ENCODE measurements around the gene RFC2.
"Not testable (repeated sequence)": the region's sequence is repeated elsewhere in the genome, so short reads cannot be mapped to it uniquely, and the experiment has no call there.

Gene RFC2

GRCh38 chr7:74246497-74246896, 7.7 kb downstream of the RFC2 start:
- DNase-seq: no peak

GRCh38 chr7:74242122-74242443, 12.1 kb downstream of the RFC2 start:
- no peak for DNase-seq

GRCh38 chr7:74240482-74240881, 13.7 kb downstream of the RFC2 start:
- no peak for DNase-seq

- no peak for DNase-seq
Observed at GRCh38 chr7:74236284-74236683, 17.9 kb downstream of the RFC2 start.

- no peak for DNase-seq
Observed at GRCh38 chr7:74235518-74236268, 18.5 kb downstream of the RFC2 start.

GRCh38 chr7:74233655-74234285, 20.4 kb downstream of the RFC2 start:
- no peak for DNase-seq

GRCh38 chr7:74231232-74231590, 23.0 kb downstream of the RFC2 start:
- no peak for DNase-seq

GRCh38 chr7:74230446-74231231, 23.6 kb downstream of the RFC2 start:
- DNase-seq: no peak

- no peak for DNase-seq
Observed at GRCh38 chr7:74228951-74229900, 25.0 kb downstream of the RFC2 start.

GRCh38 chr7:74226633-74227032, 27.6 kb downstream of the RFC2 start:
- no peak for DNase-seq

GRCh38 chr7:74225400-74225799, 28.8 kb downstream of the RFC2 start:
- DNase-seq: no peak

GRCh38 chr7:74224907-74225306, 29.3 kb downstream of the RFC2 start:
- DNase-seq: not testable (repeated sequence)

GRCh38 chr7:74224511-74224832, 29.7 kb downstream of the RFC2 start:
- DNase-seq: no peak

- DNase-seq: no peak
Observed at GRCh38 chr7:74223711-74224510, 30.3 kb downstream of the RFC2 start.

- no peak for DNase-seq
Observed at GRCh38 chr7:74222851-74223710, 31.1 kb downstream of the RFC2 start.

GRCh38 chr7:74221713-74222112, 32.5 kb downstream of the RFC2 start:
- no peak for DNase-seq

- no peak for DNase-seq
Observed at GRCh38 chr7:74220229-74220628, 34.0 kb downstream of the RFC2 start.

- DNase-seq: no peak
Observed at GRCh38 chr7:74219416-74219815, 34.8 kb downstream of the RFC2 start.

GRCh38 chr7:74218343-74218698, 35.9 kb downstream of the RFC2 start:
- no peak for DNase-seq

GRCh38 chr7:74217455-74218342, 36.5 kb downstream of the RFC2 start:
- DNase-seq: no peak

Data from NCI-H2227 treated with DMSO at 0.1 percent for 48 hours (cell line).